ENCODE data around the gene TYMP. TPM values are rescaled to one million over a fixed set of nuclear protein-coding genes. Genes with fewer than 3 reads are reported as not detected.

The TYMP gene
- total and polyA plus RNA-seq, 2 donors (not counting 3 experiments of a cell fraction or from before 2014, with no cell fraction given), result 2.0 to 2.4 TPM

DNA sequence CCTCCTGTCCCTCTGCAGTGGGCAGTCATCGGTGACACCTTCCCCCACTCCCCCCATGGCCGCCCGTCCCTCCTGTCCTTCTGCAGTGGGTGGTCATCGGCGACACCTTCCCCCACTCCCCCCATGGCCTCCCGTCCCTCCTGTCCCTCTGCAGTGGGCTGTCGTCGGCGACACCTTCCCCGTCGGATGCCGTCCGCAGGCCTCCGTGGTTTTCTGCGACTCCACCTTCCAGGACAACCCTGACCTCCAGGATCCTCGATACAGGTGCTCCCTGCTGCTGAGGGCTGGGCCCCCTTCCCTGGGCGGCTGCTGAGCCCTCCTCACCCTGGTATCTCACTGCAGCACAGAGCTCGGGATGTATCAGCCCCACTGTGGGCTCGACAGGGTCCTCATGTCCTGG, 40.9 kb downstream of the TYMP start:
- H3K79me2 ChIP-seq (ENCODE audit: control insufficient read depth, insufficient read depth, low read length), result no peaks in the 10 kb centered on the region
- ChIA-PET CTCF (no interaction called here), POLR2A (no interaction called here)
- H4K20me1 ChIP-seq (replicated peaks; ENCODE audit: control insufficient read depth, extremely low read depth, insufficient read depth, low read length), result no peaks in the 10 kb centered on the region
- H3K4me2 ChIP-seq (ENCODE audit: insufficient read depth, low read length), result no peak overlapping the region
- H3K9me1 ChIP-seq (replicated peaks; ENCODE audit: control insufficient read depth, extremely low read depth, insufficient read depth, low read length), result no peaks in the 10 kb centered on the region
- H3K36me3 ChIP-seq (ENCODE audit: control insufficient read depth in 2 of 2, extremely low read depth in 1 of 2, insufficient read depth in 2 of 2, low read length in 2 of 2), result no peaks in the 10 kb centered on the region
- TF ChIP-seq POLR2AphosphoS5 (IDR thresholded peaks at IDR 0.05; ENCODE audit: insufficient read depth, low read depth, low read length) (no peak), GATA2 (IDR thresholded peaks at IDR 0.05; ENCODE audit: insufficient read depth, insufficient read length, low read depth, low read length) (no peak), POLR2A (IDR thresholded peaks at IDR 0.05; ENCODE audit: low read depth, low read length) (no peak), JUN (IDR thresholded peaks at IDR 0.05; ENCODE audit: borderline replicate concordance, insufficient read depth, insufficient read length, low read depth) (no peak), EZH2 (IDR thresholded peaks at IDR 0.05; ENCODE audit: borderline replicate concordance, low read depth, low read length, severe bottlenecking) (no peak), FOS (IDR thresholded peaks at IDR 0.05; ENCODE audit: borderline replicate concordance, insufficient read depth, low read length) (no peak), MYC (IDR thresholded peaks at IDR 0.05; ENCODE audit: low read depth, low read length) (no peak)
- TF ChIP-seq, protein P1, sequence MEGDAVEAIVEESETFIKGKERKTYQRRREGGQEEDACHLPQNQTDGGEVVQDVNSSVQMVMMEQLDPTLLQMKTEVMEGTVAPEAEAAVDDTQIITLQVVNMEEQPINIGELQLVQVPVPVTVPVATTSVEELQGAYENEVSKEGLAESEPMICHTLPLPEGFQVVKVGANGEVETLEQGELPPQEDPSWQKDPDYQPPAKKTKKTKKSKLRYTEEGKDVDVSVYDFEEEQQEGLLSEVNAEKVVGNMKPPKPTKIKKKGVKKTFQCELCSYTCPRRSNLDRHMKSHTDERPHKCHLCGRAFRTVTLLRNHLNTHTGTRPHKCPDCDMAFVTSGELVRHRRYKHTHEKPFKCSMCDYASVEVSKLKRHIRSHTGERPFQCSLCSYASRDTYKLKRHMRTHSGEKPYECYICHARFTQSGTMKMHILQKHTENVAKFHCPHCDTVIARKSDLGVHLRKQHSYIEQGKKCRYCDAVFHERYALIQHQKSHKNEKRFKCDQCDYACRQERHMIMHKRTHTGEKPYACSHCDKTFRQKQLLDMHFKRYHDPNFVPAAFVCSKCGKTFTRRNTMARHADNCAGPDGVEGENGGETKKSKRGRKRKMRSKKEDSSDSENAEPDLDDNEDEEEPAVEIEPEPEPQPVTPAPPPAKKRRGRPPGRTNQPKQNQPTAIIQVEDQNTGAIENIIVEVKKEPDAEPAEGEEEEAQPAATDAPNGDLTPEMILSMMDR (IDR thresholded peaks at IDR 0.05; ENCODE audit: extremely low read depth in 1 of 2, insufficient read depth in 1 of 2, low read depth in 1 of 2, low read length in 2 of 2), result no peak
- TF ChIP-seq, protein P2, sequence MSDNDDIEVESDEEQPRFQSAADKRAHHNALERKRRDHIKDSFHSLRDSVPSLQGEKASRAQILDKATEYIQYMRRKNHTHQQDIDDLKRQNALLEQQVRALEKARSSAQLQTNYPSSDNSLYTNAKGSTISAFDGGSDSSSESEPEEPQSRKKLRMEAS (IDR thresholded peaks at IDR 0.05; ENCODE audit: insufficient read depth, insufficient read length), result no peak
- no TSS peak for BruUV-seq (replicated peaks)
- H3K9me3 ChIP-seq (replicated peaks; ENCODE audit: control insufficient read depth, insufficient read depth, low read length), result no peaks in the 10 kb centered on the region
- H3K9ac ChIP-seq (replicated peaks; ENCODE audit: extremely low read depth, insufficient read depth, low read length), result no peak overlapping the region
- no peak overlapping the region for H3K27ac ChIP-seq (ENCODE audit: insufficient read depth, low read depth, low read length)
- intact Hi-C loops (cut with micrococcal nuclease) (no loop called here), dilution Hi-C loops (cut with MboI; ENCODE audit: extremely low pct_ligation_motif_present, low sequenced_read_pairs) (no loop called here)
- no peak overlapping the region for H3K4me3 ChIP-seq (replicated peaks in 1 of 3; ENCODE audit: insufficient read depth in 1 of 3, low read depth in 1 of 3, low read length in 3 of 3)
- H3K27me3 ChIP-seq (ENCODE audit: control insufficient read depth in 2 of 2, insufficient read depth in 2 of 2, low read length in 2 of 2), result no peaks in the 10 kb centered on the region
- FAIRE-seq (no peak), DNase-seq (ENCODE audit: low read depth, low spot score) (no peak)
- H3K4me1 ChIP-seq (ENCODE audit: control insufficient read depth, extremely low read depth, insufficient read depth, low read length), result no peaks in the 10 kb centered on the region
- no peak overlapping the region for H2AFZ ChIP-seq (ENCODE audit: low read depth, low read length)

Data from endothelial cell of umbilical vein (primary cell).